GM21619 (cell line): ENCODE data around the gene TDRD12.

Experiments used
- ATAC-seq: cut with Tn5 transposase; IDR thresholded peaks from one replicate; pipeline ENCODE4 v1.9.1; 2021; ENCODE audit not compliant: unreplicated experiment

The TDRD12 gene

DNA sequence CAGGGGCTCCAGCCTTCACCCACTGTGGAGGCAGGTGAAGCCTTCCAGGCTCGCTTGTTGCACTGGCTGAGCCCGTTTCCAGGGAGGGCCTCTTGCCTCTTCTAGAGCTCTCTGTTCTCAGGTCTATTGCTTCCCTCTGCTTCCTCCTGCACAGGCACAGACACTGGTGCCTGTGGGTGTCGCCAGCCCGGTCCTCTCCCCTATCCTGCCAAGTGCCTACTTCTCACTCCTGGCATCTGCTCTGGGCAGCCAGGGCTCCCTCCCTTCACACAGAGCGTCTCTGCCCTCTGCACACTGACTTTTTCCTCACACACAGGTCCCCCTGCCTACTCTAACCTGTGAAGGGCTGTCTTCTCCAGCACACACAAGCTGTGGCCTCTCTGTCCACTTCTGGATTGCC lies 89.7 kb downstream of the TDRD12 start:
- no peak for ATAC-seq

DNA sequence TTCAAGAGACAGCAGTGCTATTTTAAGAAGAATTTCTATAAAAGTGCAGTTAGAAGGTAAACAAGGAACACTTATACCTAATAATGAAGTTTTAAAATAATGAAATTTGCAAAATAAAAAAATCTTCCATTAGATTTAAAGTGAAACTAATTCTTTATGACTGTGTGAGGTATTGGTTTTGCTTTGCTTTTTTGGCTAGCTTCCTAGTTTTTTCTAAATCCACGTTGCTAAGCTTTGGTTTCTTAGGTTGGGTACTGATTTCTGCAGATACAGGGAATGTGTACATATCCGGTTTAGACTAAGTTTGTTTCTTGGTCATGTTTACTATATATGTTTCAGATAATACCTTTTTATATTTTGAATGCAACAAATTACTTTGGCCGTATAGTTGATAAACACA lies 90.2 kb downstream of the TDRD12 start:
- ATAC-seq: no peak

DNA sequence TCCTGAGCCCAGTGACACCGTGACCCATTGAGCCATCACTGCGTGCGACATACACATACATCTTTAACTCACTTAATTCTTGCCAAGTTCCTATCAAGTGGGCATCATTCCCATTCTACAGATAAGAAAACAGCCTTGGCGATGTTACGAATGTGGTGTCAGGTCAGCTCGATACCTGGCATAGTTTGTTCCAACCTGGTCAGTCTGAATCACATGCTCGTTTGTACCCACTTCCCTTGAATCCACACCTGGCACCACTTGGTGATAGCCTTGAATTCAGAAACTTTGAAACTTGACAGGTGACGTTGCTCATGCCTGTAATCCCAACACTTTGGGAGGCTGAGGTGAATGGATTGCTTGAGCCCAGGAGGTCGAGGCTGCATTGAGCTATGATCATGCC lies 90.9 kb downstream of the TDRD12 start:
- ATAC-seq: no peak

DNA sequence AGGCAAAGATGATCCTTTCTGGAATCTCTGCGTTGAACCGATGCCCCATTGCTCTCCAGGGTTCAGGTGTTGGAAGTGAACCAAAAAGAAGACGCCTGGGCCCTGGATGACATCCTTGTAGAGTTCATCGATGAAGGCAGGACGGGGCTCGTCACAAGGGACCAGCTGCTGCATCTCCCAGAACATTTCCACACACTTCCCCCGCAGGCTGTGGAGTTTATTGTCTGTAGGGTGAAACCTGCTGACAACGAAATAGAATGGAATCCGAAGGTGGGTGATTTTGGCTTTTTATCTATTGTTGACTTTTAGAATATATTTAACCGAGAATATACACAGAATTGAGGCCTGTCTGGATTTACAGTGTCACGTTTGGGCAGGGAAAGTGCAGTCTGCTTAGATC lies 91.6 kb downstream of the TDRD12 start:
- no peak for ATAC-seq

DNA sequence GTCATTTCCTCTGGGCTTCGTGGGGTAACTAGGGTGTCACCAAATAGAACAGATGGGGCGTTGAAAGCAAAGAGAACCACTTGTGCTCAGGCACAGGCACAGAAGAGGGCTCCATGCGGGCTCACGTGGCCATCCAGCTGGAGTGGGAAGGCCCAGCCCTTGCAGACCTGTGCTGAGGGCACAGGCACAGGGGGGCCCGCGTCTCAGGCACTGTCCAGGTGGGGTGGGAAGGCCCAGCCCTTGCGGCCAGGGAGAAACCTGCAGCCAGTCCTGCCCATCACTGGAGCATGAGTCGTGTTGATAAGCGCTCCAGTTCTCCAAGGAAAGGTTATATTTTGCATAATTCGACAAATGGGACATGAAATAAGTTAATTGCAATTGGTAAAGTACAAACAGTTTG lies 92.5 kb downstream of the TDRD12 start:
- ATAC-seq: no peak

DNA sequence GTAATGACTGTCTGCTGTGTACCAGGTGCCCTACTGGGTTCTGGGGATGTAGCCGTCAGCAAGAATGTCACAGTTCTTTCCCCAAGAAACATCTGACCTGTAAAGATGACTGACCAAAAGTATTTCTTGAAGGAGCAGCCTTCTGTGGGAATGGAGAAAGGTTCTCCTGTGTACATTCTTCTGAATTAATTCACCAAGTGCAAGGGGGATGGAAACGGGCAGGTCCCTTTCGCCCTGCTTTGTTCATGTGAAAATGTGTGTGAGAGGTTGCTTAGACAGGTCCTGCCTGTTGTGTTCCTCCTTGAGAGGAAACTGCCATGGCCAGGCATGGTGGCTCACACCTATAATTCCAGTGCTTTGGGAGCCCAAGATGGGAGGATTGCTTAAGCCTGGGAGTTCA lies 93.0 kb downstream of the TDRD12 start:
- ATAC-seq: no peak

DNA sequence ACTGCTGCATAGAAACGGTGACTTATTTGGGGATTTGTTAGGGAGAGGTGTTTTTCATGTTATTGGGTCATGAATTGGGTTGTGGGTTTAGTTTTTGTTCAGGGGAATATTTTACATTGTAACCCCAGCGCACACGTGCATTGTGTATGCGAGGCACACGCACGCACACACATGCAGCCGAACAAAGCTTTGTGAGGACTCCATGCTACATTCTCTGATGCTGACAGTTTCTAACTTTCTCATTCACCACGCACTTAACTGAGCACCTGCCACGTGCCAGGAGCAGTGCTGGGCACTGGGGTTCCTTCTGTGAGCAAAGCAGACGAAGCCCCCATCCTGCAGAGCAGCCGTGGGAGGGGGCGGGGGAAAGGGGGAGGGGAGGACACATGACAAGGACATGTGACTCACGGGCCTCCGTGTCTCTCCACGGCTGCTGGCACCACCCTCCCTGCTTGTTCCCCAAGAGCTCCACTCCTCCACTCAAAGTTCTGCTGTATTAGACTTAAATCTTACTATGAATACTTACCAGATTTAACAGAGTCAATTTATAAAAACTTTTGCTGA lies 94.4 kb downstream of the TDRD12 start:
- ATAC-seq: no peak

DNA sequence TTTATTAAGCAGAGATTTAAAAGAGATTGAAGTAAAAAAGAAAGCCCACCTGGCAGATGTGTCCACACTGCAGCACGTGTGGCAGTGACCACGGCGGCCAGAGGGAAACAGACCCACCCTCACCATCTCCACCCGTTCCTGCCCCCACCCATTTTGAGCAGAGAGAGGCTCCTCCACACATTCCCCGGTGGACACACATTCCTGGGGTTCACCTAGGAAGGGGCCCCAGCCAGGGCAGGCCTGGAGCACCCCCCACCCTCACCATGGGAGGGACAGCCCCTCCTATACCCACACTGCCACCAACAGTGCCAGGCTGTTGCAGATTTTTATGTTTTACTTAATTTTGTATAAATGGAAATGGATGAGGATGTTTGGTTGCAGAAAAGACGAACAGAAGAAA lies 95.1 kb downstream of the TDRD12 start:
- no peak for ATAC-seq

DNA sequence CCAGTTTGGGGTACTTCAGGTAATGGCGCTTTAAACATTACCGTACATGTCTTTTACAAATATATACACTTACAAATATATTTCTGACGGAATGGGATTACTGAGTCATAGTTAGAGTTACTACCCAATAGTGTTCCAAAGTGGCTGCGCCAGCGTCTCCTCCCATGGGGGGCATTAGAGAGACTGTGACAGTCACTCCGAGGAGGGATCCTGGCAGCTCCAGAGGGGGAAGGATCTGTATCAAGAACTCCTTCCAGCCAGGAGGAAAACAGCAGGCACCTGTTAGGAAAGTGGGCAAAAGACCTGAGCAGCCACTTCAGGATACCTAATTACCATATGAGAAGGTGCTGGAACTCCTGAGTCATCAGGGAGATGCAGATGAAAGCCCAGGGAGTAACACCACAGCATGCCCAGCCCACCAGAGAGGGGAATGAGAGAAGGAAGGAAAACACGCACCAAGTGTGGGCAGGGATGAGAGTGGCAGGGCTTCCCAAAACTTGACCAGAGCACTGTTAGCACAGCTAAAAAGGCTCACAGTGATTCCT lies 97.1 kb downstream of the TDRD12 start:
- ATAC-seq: no peak

DNA sequence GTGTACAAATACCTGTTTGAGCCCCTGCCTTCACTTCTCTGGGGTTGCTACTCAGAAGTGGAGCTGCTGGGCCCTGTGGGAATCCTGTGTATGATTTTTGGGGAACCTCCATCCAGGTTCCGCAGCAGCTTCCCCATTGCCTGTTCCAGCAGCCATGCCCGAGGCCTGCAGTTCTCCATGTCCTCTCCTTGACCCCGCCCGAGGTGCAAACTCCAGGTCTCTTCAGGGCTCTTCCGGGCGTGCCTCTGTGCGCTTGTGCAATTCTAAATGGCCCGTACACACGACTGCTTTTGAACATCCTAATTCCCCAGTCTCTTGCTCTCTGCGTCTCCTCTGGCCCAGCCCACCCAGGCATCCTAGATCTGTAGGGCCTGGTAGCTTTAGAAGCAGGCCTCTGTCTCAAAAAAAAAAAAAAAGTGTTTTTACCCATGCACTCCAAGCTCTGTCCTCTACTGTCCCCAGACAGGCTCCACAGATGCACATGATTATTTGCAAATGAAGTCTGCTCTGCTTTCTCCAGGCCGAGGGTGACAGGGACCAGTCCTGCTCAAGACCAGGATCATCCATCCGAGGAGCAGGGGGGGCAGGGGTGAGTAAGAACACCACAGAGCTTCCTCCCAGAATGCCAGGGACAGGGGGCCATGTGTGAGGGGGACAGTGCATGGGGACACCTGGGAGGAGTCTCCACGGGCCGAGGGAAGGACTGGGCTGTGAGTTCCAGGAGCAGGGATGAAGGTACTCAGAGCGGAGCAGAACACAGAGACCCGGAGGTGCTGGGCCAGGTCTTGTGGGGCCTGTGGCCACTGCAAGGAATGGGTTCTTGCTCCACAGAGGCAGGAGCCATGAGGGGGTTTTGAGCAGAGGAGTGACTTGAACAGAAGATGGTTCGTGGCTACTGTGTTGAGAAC lies 98.3 kb downstream of the TDRD12 start:
- no peak for ATAC-seq

DNA sequence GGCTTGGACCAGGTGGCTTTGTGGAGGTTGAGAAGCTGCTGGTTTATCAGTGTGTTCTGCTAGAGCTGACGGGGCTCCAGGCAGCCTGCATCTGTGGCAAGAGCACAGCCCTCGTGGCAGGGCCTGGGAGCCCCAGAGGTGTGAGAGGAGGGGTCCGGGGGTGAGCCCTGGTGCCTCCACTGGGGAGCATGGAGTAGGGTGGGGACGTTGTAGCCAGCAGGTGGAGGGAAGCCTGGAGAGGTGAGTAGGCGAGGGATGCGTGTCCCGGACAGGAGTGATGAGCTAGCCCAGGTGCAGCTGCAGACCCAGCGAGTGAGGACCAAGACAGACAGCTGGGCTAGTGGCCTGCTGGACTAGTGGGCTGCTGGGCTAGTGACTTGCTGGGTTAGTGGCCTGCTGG lies 99.0 kb downstream of the TDRD12 start:
- no peak for ATAC-seq

DNA sequence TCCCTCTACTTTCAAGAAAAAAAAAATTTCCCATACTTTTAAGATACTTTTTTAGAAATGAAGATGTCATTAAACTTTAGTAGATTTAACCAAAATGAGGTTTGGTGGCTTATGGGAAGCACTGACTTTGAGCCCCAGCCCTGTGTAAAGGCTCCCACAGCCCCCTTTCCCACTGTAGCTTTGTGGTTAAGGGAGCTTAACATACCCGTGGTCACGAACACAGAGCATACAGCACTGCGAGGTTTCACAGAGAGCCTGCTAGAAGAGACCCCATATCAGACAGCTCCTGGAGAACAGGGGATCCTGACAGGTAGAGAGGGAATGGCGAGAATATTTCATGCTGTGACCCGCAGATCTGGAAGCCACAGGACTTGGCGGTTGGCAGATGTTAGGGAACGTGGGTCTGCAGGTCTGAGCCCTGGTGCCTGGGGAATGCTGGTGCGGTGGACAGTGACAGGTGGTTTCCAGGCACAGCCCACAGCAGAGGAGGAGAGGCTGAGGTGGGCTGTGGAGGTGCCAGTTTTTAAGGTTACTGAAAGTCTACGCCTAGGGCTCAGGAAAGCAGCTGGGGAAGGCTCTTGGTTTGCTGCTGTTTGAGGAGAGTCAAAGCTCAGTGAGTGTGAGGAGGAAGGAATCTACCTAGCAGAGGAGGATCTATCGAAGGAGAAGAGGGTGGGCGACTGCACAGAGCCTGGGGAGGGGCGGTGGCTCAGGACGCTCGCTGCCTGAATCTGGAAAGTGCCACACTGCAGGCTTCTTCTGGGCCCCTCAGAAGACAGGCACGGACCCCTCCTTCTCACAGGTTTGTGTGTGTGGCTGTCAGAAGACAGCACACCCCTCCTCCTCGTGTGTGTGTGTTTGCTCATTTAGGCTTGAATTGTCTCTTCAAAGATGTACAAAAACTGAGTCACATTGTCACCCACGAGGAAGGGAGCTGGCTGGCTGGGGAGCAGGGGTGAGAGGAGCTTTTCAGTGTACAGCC lies 100.1 kb downstream of the TDRD12 start:
- ATAC-seq: no peak

DNA sequence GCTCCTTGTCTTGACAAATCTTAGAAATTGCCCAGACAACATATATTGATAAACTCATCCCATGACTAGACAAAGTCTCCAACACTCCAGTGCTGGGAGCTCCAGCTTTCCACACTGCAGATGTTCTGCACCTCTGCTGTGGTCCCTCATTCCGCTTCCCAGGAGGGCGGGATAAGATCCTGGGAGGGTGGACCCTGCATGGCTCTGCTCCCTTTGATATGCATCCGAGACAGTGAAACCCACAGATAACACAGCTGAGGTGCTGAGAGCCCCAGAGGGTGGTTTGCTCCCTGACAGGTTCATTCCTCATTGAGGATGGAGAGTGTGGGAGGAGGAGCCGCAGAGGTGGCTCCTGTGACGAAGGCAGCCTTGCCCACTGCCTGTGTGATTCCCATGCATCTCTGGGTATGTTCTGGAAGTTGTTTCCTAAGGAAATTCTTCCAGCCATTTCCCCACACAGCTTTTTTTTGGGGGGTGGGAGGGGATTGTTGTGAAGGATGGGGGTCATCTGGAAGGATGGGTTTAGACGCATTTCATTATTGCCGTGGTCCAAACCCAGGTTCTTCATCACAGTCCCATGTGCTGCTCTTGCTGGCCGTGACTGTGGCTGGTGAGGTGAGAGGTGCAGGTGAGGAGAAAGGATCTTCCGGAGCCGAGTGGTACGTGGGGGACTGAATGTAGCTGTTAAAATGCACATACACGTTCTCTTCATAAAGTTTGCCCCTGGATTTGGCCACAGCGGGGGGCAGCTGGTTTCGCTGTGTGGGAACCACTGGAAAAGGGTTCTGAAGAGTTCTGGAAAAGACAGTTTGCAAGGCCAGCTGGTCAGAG lies 103.6 kb downstream of the TDRD12 start:
- ATAC-seq: no peak

DNA sequence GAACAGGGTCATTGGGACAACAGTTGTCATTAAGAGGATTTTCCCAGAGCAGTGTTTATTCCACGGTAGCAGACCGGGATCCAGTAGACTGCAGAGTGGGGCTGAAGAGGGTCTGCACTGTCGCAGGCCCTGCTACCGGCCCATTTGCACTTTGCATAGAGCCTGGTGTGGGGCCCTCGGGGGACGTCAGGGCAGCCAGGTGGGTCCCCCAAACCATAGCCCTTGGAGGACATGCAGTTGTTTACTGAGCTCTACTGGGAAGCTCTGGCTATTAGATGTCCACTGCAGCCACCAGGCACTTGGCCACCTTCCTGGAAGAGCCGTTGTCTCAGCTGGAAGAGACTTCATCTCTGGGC lies 104.2 kb downstream of the TDRD12 start:
- no peak for ATAC-seq

DNA sequence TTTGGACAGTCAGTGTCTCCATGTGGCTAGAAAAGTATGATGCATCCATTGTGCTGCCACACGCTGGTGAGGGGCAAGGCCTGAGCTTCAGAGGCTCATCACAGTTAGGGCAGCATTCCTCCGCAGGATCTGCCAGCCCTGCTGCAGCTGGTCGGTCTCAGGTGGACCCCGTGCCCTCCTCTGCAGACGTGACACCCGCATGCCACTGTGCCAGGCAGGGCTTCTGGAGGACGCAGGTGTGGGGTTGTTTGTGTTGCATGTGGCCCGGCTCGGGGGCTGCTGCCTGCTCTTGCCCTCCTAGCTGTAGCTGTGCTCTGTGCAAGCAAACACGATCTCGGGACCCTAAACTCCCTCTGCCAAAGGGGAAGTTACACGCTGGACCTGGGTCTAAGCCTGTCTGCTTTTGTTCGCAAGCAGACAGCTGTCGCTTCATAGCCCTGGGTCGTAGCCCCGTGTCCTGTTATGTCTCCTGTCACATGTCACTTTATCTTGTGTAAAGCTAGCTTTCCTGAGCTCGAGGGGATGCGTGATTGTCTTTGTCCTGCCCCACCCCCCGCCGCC lies 104.7 kb downstream of the TDRD12 start:
- ATAC-seq: no peak

DNA sequence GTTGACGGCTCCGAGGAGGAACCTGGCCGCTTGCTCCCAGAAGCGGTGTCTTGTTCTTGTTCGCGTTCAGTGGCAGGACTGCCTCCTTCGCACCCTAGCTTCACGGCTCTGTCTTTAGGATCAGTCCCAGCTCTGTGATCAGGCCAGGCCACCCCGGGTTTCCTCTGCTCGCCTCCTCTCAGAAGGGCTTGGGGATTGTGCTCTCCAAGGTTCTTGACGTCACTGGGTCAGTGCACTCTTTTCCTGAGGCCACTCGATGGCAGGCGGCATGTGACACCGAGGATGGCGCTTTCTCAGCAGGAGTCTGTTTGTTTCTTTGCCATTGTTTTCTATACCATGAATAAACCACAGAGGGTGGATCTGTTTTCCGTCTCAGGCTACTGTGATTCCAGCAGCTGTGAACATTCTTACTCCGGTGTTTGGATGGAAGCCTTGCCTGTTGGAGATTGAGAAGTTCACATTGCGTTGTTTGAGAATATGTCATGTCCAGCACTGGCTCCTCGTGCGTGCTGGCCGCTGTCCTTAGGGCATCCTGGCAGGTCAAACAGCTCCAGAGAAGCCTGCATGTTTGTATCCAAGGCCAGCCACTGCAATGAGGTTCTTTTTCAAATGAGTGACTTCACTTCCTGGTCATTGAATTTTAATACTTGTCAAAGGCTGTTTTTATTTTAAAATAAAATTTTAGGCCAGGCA lies 105.5 kb downstream of the TDRD12 start:
- no peak for ATAC-seq

DNA sequence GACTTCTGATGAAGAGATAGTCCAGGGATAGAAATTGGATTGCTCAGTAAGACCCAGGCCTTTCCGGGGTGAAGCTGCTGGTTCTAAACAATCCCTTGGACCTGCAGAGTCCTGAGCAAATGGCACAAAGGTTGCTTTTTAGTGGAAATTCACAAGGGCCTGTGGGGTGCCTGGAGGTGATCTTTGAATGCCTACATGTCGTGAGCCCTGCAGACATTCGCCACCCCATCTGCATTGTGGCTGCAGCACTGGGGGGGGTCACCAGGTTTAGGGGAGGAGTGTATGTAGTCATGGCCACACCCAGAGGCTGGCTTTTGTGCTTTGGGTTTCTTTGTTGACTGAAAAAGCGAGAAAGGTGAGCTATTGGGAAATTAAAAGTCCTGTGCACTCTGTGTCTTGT lies 108.6 kb downstream of the TDRD12 start:
- no peak for ATAC-seq

DNA sequence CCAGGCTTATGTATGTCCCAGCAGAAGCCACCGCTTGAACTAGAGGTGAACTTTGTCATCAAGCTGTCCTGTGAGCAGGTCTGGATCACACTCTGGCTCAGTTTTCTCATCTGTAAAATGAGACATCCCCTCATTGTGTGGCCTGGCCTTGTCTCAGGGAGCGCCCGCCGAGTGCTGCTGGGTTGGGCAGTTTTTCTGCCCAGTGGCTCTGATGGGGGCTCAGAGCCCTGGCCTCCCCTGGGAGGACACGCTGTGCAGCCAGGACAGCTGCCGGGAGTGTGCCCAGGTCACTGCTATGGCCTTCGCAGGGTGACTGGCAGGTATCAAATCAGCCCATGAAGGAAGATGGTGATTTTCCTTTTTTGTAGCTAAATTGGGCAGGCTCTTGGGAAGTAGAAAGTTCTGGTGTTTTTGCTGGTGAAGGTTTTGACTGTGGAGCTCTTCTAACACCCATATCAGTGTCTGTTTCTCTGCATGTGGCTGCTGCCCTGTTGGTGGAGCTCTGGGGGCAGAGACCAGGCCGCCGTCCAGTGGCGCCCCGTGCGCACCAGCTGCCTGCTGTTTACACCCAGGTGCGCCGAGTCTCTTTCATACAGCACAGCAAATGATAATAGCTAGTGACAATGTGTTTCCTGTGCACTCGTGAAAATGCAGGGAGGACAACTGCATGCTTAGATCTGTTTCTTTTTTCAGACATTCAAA lies 109.2 kb downstream of the TDRD12 start:
- ATAC-seq: no peak

DNA sequence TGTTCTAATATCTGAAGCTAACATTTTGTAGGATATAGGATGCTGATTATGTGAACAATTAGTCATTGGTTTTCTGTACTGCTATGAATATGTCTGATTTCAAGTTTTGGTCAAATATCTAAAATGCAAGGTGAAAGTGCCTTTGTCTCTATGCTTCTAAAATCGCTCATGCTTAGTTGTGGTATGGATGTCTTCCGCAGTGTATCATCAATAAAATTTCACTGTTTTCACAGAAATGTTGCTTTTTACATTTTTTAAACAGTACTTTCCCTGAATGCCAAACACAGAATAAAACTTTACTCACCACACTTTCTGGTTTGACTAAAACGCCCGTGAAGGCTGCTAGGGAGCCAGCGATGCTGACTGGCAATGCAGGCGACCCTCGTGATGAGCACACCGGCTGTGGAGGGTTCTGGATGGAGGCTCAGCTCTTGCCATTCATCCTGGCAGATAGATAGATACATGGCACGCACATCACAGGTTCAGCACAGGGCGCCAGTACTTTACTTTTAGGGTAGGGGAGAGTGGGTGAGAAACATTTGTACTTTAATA lies 109.9 kb downstream of the TDRD12 start:
- no peak for ATAC-seq
